Measurements from ENCODE around the gene DAB1. TPM values are rescaled to one million over a fixed set of nuclear protein-coding genes. Genes with fewer than 3 reads are reported as not detected.

Gene DAB1
- total and polyA plus RNA-seq, 2 of the 8 experiments (the other 6 are each of a cell fraction or from before 2014, with no cell fraction given) = 4.4 to 11.8 TPM

DNA sequence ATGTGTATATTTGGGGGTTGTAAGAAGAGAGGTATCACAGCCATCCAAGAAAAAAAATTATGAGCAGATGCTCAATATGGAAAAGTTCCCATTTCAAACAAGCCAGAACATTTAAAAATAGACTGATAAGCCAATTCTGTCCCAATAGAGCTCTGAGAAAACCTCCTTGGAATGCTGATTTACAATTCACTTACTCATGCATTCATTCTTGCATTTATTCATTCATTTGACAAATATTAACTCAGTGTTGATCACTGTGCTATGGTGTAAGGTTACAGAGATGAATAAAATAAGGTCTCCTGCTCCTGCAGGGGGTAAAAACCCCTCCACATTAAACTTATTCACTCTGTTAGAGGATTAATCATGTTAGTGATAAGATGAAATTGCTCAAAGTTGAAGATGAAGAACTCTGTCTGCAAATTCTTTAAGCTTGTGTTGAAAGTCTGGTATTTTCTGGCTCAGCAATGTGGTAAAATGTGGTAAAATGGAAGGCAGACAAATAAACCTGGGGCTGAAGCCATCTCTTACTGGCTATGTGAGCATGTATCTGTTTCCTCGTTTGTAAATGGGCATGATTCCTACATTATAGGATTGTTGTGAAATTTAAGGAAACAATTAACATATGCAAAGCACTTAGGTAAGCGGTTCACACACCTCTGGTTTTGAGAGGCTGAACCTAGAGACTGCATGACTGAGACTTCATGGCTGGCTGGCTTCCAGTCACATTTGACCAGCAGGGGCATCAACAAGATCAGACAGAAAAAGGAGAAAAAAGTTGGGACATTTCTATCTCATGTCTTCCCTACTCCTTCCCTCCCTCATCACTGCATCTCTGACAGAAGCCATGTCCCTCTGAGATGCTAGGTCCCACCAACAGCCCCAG lies 45.0 kb upstream of the DAB1 start:
- H3K14ac ChIP-seq (ENCODE audit: insufficient read length) = no peak overlapping the region
- FAIRE-seq = no peak

More for the DNA sequence above, 45.0 kb upstream of the DAB1 start:
- Histone ChIP-seq H3K27ac (ENCODE audit: low read depth, low read length) (no peak overlapping the region), H2BK20ac (ENCODE audit: low read length) (no peak overlapping the region), H3K27me3 (replicated peaks in 1 of 4; ENCODE audit: control insufficient read depth in 3 of 4, extremely low read depth in 1 of 4, insufficient read depth in 3 of 4, low read length in 3 of 4) (peaks cover 0 to 1% (median 0%) of the 10 kb centered on the region in 4 experiments; a peak in 1 of 7 replicates), H3K79me1 (ENCODE audit: low read depth, low read length) (no peaks in the 10 kb centered on the region), H2AFZ (ENCODE audit: low read length) (no peak overlapping the region), H3K9ac (replicated peaks in 1 of 4; ENCODE audit: extremely low read depth in 1 of 4, low read depth in 3 of 4, low read length in 3 of 4) (no peak overlapping the region), H3K18ac (ENCODE audit: extremely low read depth, low read length) (no peak overlapping the region), H2BK120ac (replicated peaks; ENCODE audit: low read depth, low read length) (no peak overlapping the region), H3K4ac (replicated peaks; ENCODE audit: insufficient read length, low read depth, low read length) (no peak overlapping the region), H3K23me2 (ENCODE audit: low read depth, low read length) (no peaks in the 10 kb centered on the region; the same call in 1 of the 2 replicates), H4K5ac (ENCODE audit: insufficient read length, low read depth, low read length) (no peak overlapping the region), H3K4me3 (ENCODE audit: extremely low read depth in 1 of 4, insufficient read depth in 2 of 4, low read depth in 3 of 4, low read length in 4 of 4) (no peak overlapping the region), H3K79me2 (ENCODE audit: control insufficient read depth in 1 of 2, insufficient read depth in 2 of 2, low read length in 2 of 2) (no peaks in the 10 kb centered on the region), H4K20me1 (replicated peaks in 1 of 2; ENCODE audit: control insufficient read depth in 1 of 2, insufficient read depth in 2 of 2, low read length in 2 of 2) (no peaks in the 10 kb centered on the region), H3K36me3 (ENCODE audit: control insufficient read depth in 2 of 4, insufficient read depth in 4 of 4, low read length in 3 of 4) (no peaks in the 10 kb centered on the region), H4K8ac (ENCODE audit: extremely low read depth, insufficient read depth, low read length) (no peak overlapping the region), H2AK5ac (ENCODE audit: low read depth, low read length) (no peak overlapping the region), H3K56ac (replicated peaks; ENCODE audit: insufficient read length, low read depth, low read length) (no peak overlapping the region), H2BK12ac (ENCODE audit: low read depth, low read length) (no peak overlapping the region; the same call in 1 of the 2 replicates), H3K23ac (ENCODE audit: insufficient read length) (no peak overlapping the region), H3K9me3 (ENCODE audit: insufficient read depth in 2 of 2, low read depth in 1 of 2, low read length in 1 of 2) (no peaks in the 10 kb centered on the region), H2BK15ac (ENCODE audit: low read length) (no peak overlapping the region), H3K4me2 (ENCODE audit: insufficient read depth in 1 of 2, low read depth in 2 of 2, low read length in 2 of 2) (no peak overlapping the region), H2BK5ac (ENCODE audit: low read depth, low read length) (no peak overlapping the region), H3K4me1 (replicated peaks in 1 of 4; ENCODE audit: control insufficient read depth in 3 of 4, insufficient read depth in 4 of 4, low read length in 3 of 4) (peaks cover 0 to 3% (median 0%) of the 10 kb centered on the region in 4 experiments; a peak in 2 of 7 replicates), H4K91ac (replicated peaks; ENCODE audit: insufficient read length, low read length) (peak overlapping the region; percentile 64)
- 83% methylated on average over 2 of the region's 2 CpGs; no CpG with 5 or more reads in 1 of the 2 experiments for WGBS, 2 experiments (ENCODE audit: extremely low coverage in 1 of 2, insufficient coverage in 1 of 2, insufficient read length in 1 of 2, insufficient replicate concordance in 2 of 2, low coverage in 1 of 2, low lambda C conversion rate in 2 of 2, missing lambda C conversion rate in 1 of 2)
- TF ChIP-seq TBP (IDR thresholded peaks at IDR 0.05; ENCODE audit: low read depth, low read length) = no peak
- no peak for TF ChIP-seq ASH2L (IDR thresholded peaks at IDR 0.05; ENCODE audit: low read length)
- no peak for TF ChIP-seq RBBP5 (IDR thresholded peaks at IDR 0.05; ENCODE audit: borderline replicate concordance, low read depth, low read length)
- TF ChIP-seq TAF1 (IDR thresholded peaks at IDR 0.05; ENCODE audit: low read depth, low read length) = no peak
- TF ChIP-seq ATF3 (IDR thresholded peaks at IDR 0.05; ENCODE audit: insufficient read depth, low read depth, low read length) = no peak
- TF ChIP-seq GABPA (IDR thresholded peaks at IDR 0.05; ENCODE audit: borderline replicate concordance, insufficient read depth, low read length) = no peak
- no peak for TF ChIP-seq SP4 (IDR thresholded peaks at IDR 0.05; ENCODE audit: low read length)
- TF ChIP-seq RXRA (IDR thresholded peaks at IDR 0.05; ENCODE audit: insufficient read depth, low read depth, low read length) = no peak
- POLR2A ChIA-PET (ENCODE audit: partially characterized antibody) = interaction anchor here (1.5 kb wide), 1 partner anchor 129 kb away, joined by 3 read pairs; no protein-coding TSS in a partner anchor
- DNase-seq (ENCODE audit: low read depth in 1 of 2, low spot score in 2 of 2) = no peak
- CTCF ChIA-PET (ENCODE audit: partially characterized antibody) = no interaction called here

Measured in H1 (cell line).